Panc1 (cell line): ENCODE data around the gene KCNG1. TPM values are rescaled to one million over a fixed set of nuclear protein-coding genes. Genes with fewer than 3 reads are reported as not detected.

Experiments
- ATAC-seq: fragments of 200-7000 bp; cut with Tn5 transposase; 2 replicates; pipeline ENCODE4 v1.9.1; 2020; ENCODE audit warnings: mild to moderate bottlenecking, moderate library complexity
- BruUV-seq: library from RNA; stranded (reverse); fragments of 400-500 nt; replicated peaks from 2 replicates; lab custom pipeline; 2021; lab: Mats Ljungman, UMichigan
- CTCF ChIA-PET: fragments of 300-600 bp; sonication (Branson Sonifier 250); formaldehyde crosslinking; loops from one replicate; lab custom pipeline; 2022; ENCODE audit warnings: antibody characterized with exemption; lab: Charles Lee
- POLR2A ChIA-PET: fragments of 300-600 bp; sonication (Branson Sonifier 250); formaldehyde crosslinking; loops from one replicate; lab custom pipeline; 2022; ENCODE audit warnings: antibody characterized with exemption; lab: Charles Lee
- DNase-seq: peaks from one replicate; pipeline ENCODE4 v3.0.0-alpha.2; 2010; ENCODE audit warnings: low read depth, low spot score
- H3K27ac ChIP-seq: 2 replicates; pipeline ENCODE4 v1.5.1; 2011; ENCODE audit warnings: mild to moderate bottlenecking, low read length, inconsistent platforms
- H3K27me3 ChIP-seq: fragments of 200-500 bp; sonication (Bioruptor generic); 2 replicates; pipeline ENCODE4 v1.6.0; 2014; ENCODE audit warnings: low read length, inconsistent platforms; ENCODE audit not compliant: control insufficient read depth, insufficient read depth
- H3K36me3 ChIP-seq: fragments of 200-500 bp; sonication (Bioruptor generic); 2 replicates; pipeline ENCODE4 v1.5.1; 2014; ENCODE audit warnings: inconsistent platforms, mild to moderate bottlenecking, low read length, moderate library complexity; ENCODE audit not compliant: control insufficient read depth, insufficient read depth
- H3K4me1 ChIP-seq: 2 replicates; pipeline ENCODE4 v1.5.1; 2011; ENCODE audit warnings: inconsistent platforms, mild to moderate bottlenecking, low read length, moderate library complexity; ENCODE audit not compliant: control insufficient read depth, insufficient read depth
- H3K4me3 ChIP-seq, 2 experiments: 2 replicates each; pipeline ENCODE4 v1.5.1; 2011 to 2012; ENCODE audit warnings: low read depth in 2 of 2, low read length in 2 of 2, mild to moderate bottlenecking in 2 of 2, inconsistent platforms in 1 of 2, moderate library complexity in 1 of 2
- H3K9me3 ChIP-seq: fragments of 200-500 bp; sonication (Bioruptor generic); 2 replicates; pipeline ENCODE4 v1.5.1; 2014; ENCODE audit warnings: low read depth, mild to moderate bottlenecking, inconsistent platforms, low read length, moderate library complexity; ENCODE audit not compliant: control insufficient read depth, insufficient read depth
- CTCF ChIP-seq: fragments of 450-650 bp; IDR thresholded peaks from 2 replicates; pipeline ENCODE4 v1.5.1; 2017; ENCODE audit warnings: mild to moderate bottlenecking
- POLR2AphosphoS5 ChIP-seq: IDR thresholded peaks from 2 replicates; pipeline ENCODE4 v1.6.1; 2012; ENCODE audit warnings: mild to moderate bottlenecking, low read depth, low read length, moderate library complexity
- REST ChIP-seq, 2 experiments: IDR thresholded peaks; 2 replicates each; pipeline ENCODE4 v1.6.1; 2011 to 2012; ENCODE audit warnings: low read depth in 2 of 2, control low read depth in 1 of 2, low read length in 1 of 2, mild to moderate bottlenecking in 1 of 2, moderate library complexity in 1 of 2; ENCODE audit not compliant: insufficient read depth in 1 of 2
- SIN3A ChIP-seq: IDR thresholded peaks from 2 replicates; pipeline ENCODE4 v1.6.1; 2012; ENCODE audit warnings: low read depth, mild to moderate bottlenecking, low read length, moderate library complexity, borderline replicate concordance; ENCODE audit not compliant: insufficient read depth
- TCF7L2 ChIP-seq: IDR thresholded peaks from 2 replicates; pipeline ENCODE4 v1.6.1; 2011; ENCODE audit warnings: mild to moderate bottlenecking, low read depth, low read length, inconsistent platforms
- in situ Hi-C: cut with HindIII; loops from 2 replicates; pipeline ENCODE4 v1.10.0; 2016; ENCODE audit warnings: low sequenced_read_pairs, low pct_unique_long_range_greater_than_20kb
- intact Hi-C: fragments of 100-400 bp; cut with micrococcal nuclease; formaldehyde crosslinking; loops from one replicate; pipeline ENCODE4 v1.10.0; 2022; ENCODE audit not compliant: unreplicated experiment
- total RNA-seq: library from RNA; stranded (reverse); gene quantifications from one replicate; pipeline ENCODE4 v1.2.1, GENCODE V29; 2021; ENCODE audit not compliant: unreplicated experiment

KCNG1 gene
- total RNA-seq, 1 experiment from 2014 or later = 7.4 TPM

DNA sequence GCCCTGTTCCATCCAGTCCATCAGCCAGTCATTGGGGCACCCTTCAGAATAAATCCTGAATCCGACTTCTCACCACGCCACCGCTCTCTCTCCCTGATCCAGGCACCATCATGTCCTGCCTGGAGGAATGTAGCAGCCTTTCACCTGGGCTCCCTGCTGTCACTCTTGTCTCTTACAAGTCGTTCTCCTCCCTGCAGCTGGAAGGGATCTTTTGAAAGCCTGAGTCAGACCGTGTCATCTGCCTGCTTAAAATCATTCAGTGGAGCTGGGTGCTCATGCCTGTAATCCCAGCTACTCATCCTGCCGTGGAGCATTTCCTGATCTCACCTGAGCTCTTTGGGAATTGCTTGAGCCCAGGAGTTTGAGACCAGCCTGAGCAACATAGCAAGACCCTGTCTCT is 19.2 kb upstream of the KCNG1 start:
- ATAC-seq = no peak
- no peak for DNase-seq

GRCh38 chr20:51037532-51038115 is 14.7 kb upstream of the KCNG1 start:
- no peaks in the 10 kb centered on the region for H3K36me3 ChIP-seq
- no peak overlapping the region for H3K4me3 ChIP-seq
- ATAC-seq = no peak
- H3K27me3 ChIP-seq = no peaks in the 10 kb centered on the region
- DNase-seq = no peak
- no peak overlapping the region for H3K27ac ChIP-seq
- no peaks in the 10 kb centered on the region for H3K9me3 ChIP-seq
- CTCF ChIA-PET = interaction anchor here (0.5 to 0.6 kb wide), 2 partner anchors 56 to 477 kb away, joined by 3 read pairs; no protein-coding TSS in a partner anchor
- POLR2A ChIA-PET = no interaction called here
- BruUV-seq = no TSS peak
- in situ Hi-C loops = no loop called here
- no peak for TF ChIP-seq REST (IDR thresholded peaks at IDR 0.05; ENCODE audit: insufficient read depth in 1 of 2, low read depth in 2 of 2, low read length in 1 of 2)
- no peak for TF ChIP-seq CTCF
- TF ChIP-seq TCF7L2 = no peak
- intact Hi-C loops = no loop called here
- no peaks in the 10 kb centered on the region for H3K4me1 ChIP-seq

More for the DNA sequence above, 19.2 kb upstream of the KCNG1 start:
- H3K36me3 ChIP-seq = no peaks in the 10 kb centered on the region
- no peaks in the 10 kb centered on the region for H3K4me1 ChIP-seq
- no peak overlapping the region for H3K27ac ChIP-seq
- H3K4me3 ChIP-seq = no peak overlapping the region
- TF ChIP-seq TCF7L2 = no peak
- no peak for TF ChIP-seq CTCF
- no peak for TF ChIP-seq REST (IDR thresholded peaks at IDR 0.05; ENCODE audit: insufficient read depth in 1 of 2, low read depth in 2 of 2, low read length in 1 of 2)
- TF ChIP-seq SIN3A = no peak
- TF ChIP-seq POLR2AphosphoS5 = no peak
- intact Hi-C loops (no loop called here), in situ Hi-C loops (no loop called here)
- POLR2A ChIA-PET = no interaction called here
- CTCF ChIA-PET = no interaction called here
- no peaks in the 10 kb centered on the region for H3K9me3 ChIP-seq
- no TSS peak for BruUV-seq
- no peaks in the 10 kb centered on the region for H3K27me3 ChIP-seq
